Spleen (tissue), 11 donors: ENCODE data around the gene ACP7. TPM values are rescaled to one million over a fixed set of nuclear protein-coding genes. Genes with fewer than 3 reads are reported as not detected.

Source experiments
- DNase-seq: peaks from one replicate; pipeline ENCODE4 v3.0.0-alpha.2; 2020
- H3K27ac ChIP-seq, 8 donors: fragments of 200-600 bp; sonication (generic) in 7 of 8; 1 replicate in 4 of 8; 2 replicates in 4 of 8; pipeline versions ENCODE4 v1.5.0 to v1.8.0; 2016 to 2021; ENCODE audit warnings: inconsistent platforms in 4 of 8, mild to moderate bottlenecking in 4 of 8, moderate library complexity in 1 of 8
- H3K27me3 ChIP-seq, 7 donors: fragments of 200-600 bp; sonication (generic) in 6 of 7; replicated peaks in 1 of 7; 1 replicate in 4 of 7; 2 replicates in 3 of 7; pipeline versions ENCODE4 v1.5.0 to v1.8.0; 2016 to 2021; ENCODE audit warnings: inconsistent platforms in 3 of 7, mild to moderate bottlenecking in 1 of 7
- H3K36me3 ChIP-seq, 6 donors: fragments of 200-600 bp; sonication (generic) in 5 of 6; 1 replicate in 4 of 6; 2 replicates in 2 of 6; pipeline versions ENCODE4 v1.5.0 to v1.8.0; 2016 to 2021; ENCODE audit warnings: inconsistent platforms in 2 of 6
- H3K4me1 ChIP-seq, 6 donors: fragments of 200-600 bp; sonication (generic) in 5 of 6; 1 replicate in 3 of 6; 2 replicates in 3 of 6; pipeline versions ENCODE4 v1.5.0 to v1.8.0; 2016 to 2021; ENCODE audit warnings: inconsistent platforms in 3 of 6
- H3K4me3 ChIP-seq, 8 donors: fragments of 200-600 bp; sonication (generic) in 7 of 8; 1 replicate in 4 of 8; 2 replicates in 4 of 8; pipeline versions ENCODE4 v1.5.0 to v1.8.0; 2016 to 2021; ENCODE audit warnings: inconsistent platforms in 4 of 8, mild to moderate bottlenecking in 4 of 8, moderate library complexity in 2 of 8
- H3K9me3 ChIP-seq, 8 donors: fragments of 200-600 bp; sonication (generic) in 7 of 8; 1 replicate in 4 of 8; 2 replicates in 4 of 8; pipeline versions ENCODE4 v1.5.0 to v1.8.0; 2016 to 2021; ENCODE audit warnings: inconsistent platforms in 4 of 8
- POLR2A ChIP-seq, 3 donors: fragments of 450-650 bp; IDR thresholded peaks; one replicate each; pipeline ENCODE4 v1.5.1; 2017; ENCODE audit warnings: antibody characterized with exemption in 3 of 3, mild to moderate bottlenecking in 1 of 3
- POLR2AphosphoS5 ChIP-seq, 3 donors: sonication (generic); formaldehyde crosslinking; IDR thresholded peaks; one replicate each; pipeline ENCODE4 v1.5.1; 2017; ENCODE audit warnings: antibody characterized with exemption in 3 of 3
- WGBS, 5 donors: extraction: QIAGEN DNeasy Blood & Tissue Kit in 3 of 5; methylation state at CpG; one replicate each; pipeline versions ENCODE4 v1.1.5 to v1.1.7; 2013 to 2018; 5-methylcytosine and 5-hydroxymethylcytosine counted together
- intact Hi-C: fragments of 100-400 bp; cut with DNase I; formaldehyde crosslinking; loops from one replicate; pipeline ENCODE4 v1.15.0; 2023; ENCODE audit warnings: low total_unique reads
- polyA plus RNA-seq, 3 donors: library from polyadenylated mRNA; stranded (reverse); fragments of 200-250 nt; gene quantifications; one replicate each; pipeline ENCODE4 v1.2.1, GENCODE V29; 2013
- total RNA-seq, 7 donors: library from RNA; depleted of rRNA in 3 of 7; stranded (reverse); fragments of >200 nt in 3 of 7; fragmentation: NEBNext Ultra II Directional in 4 of 7; extraction: Animal tissue kit (Norgen Biotek cat#: 25700) in 4 of 7; gene quantifications; one replicate each; pipeline versions ENCODE4 v1.1.0 to v1.2.1, GENCODE V29; 2016 to 2021
- TF ChIP-seq, protein P1 (sequence below), 11 experiments: fragments of 200-600 bp in 7 of 11; fragments of 450-650 bp in 4 of 11; sonication (generic) in 4 of 11; IDR thresholded peaks in 8 of 11; conservative IDR thresholded peaks in 3 of 11; 1 replicate in 7 of 11; 2 replicates in 4 of 11; pipeline versions ENCODE4 v1.4.0 to v1.8.0; 2016 to 2021; ENCODE audit warnings: antibody characterized with exemption in 11 of 11, inconsistent platforms in 4 of 11, mild to moderate bottlenecking in 1 of 11
- donor health status: healthy with polysubstance abuse.
- donor health status: DM: no; HTN: no; CAD: no; lungs with moderate emphysema.
- donor health status: DM: no; HTN: no; CAD: no.
- donor health status: Bipolar disorder and iron deficiency.
- donor health status: healthy.
- donor health status: DM: no; HTN: no; CAD: no.
- donor health status: DM: yes; HTN: yes; CAD: no.

ACP7 gene
- total and polyA plus RNA-seq, 10 donors = not detected

DNA sequence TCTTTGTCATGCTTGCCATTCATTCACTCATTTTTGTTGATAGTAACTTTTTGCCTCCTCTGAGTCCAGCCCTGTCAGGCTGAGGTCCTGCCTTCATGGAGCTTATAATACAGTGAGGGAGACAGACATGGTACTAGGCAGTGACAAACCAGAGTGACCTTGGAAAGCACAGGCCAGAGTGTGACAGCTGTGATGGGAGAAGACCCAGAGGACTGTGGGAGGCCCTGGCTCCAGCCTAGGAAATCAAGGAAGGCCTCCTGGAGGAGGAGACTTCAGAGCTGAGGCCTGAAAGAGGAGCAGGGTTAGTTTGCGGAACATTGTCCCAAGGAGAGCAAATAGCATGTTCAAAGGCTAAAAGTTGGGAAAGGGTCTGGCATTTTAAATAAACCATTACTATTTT, 61.9 kb downstream of the ACP7 start:
- no peak overlapping the region for H3K27ac ChIP-seq
- intact Hi-C loops = no loop called here
- no peaks in the 10 kb centered on the region for H3K9me3 ChIP-seq
- peaks cover 9 to 42% (median 20%) of the 10 kb centered on the region in 6 donors for H3K4me1 ChIP-seq
- DNase-seq = no peak
- H3K27me3 ChIP-seq = no peaks in the 10 kb centered on the region
- 93 to 100% (median 100%) methylated on average over 1 of the region's 1 CpG for WGBS, 5 donors
- H3K36me3 ChIP-seq = peaks cover 0 to 9% (median 0%) of the 10 kb centered on the region in 6 donors
- TF ChIP-seq POLR2A (IDR thresholded peaks at IDR 0.05) (no peak), POLR2AphosphoS5 (IDR thresholded peaks at IDR 0.05) (no peak)
- TF ChIP-seq, protein P1, sequence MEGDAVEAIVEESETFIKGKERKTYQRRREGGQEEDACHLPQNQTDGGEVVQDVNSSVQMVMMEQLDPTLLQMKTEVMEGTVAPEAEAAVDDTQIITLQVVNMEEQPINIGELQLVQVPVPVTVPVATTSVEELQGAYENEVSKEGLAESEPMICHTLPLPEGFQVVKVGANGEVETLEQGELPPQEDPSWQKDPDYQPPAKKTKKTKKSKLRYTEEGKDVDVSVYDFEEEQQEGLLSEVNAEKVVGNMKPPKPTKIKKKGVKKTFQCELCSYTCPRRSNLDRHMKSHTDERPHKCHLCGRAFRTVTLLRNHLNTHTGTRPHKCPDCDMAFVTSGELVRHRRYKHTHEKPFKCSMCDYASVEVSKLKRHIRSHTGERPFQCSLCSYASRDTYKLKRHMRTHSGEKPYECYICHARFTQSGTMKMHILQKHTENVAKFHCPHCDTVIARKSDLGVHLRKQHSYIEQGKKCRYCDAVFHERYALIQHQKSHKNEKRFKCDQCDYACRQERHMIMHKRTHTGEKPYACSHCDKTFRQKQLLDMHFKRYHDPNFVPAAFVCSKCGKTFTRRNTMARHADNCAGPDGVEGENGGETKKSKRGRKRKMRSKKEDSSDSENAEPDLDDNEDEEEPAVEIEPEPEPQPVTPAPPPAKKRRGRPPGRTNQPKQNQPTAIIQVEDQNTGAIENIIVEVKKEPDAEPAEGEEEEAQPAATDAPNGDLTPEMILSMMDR (IDR thresholded peaks at IDR 0.05 in 8 of 11, conservative IDR thresholded peaks at IDR 0.05 in 3 of 11) = no peak
- no peak overlapping the region for H3K4me3 ChIP-seq

DNA sequence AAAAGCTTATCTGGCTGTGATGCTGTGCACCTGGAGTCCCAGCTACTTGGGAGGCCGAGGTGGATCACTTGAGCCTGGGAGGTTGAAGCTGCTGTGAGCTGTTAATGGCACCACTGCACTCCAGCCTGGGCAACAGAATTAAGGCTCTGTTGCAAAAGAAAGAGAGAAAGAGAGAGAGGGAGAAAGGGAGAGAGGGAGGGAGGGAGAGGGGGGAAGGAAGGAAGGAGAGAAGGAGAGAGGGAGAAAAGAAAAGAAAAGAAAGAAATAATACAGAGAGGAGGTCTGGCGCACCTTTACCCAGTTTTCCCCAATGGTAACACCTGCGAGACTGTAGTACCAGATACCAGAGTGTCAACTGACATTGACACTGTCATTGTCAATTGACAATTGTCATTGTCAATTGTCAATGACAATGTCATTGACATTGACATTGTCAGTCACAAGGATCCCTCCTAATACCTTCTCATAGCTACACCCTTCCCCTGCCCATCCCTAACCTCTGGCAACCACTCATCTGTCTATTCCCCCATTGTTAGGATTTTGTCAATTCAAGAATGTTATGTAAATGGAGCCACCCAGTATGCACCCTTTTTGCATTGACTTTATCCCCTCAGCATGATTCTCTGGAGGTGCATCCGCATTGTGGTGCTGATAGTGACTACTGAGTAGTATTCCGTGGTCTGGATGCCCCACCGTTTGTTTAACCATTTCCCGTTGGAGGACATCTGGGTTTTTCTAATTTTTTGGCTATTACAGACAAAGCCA, 62.7 kb downstream of the ACP7 start:
- H3K4me1 ChIP-seq = peaks cover 9 to 49% (median 20%) of the 10 kb centered on the region in 6 donors
- H3K4me3 ChIP-seq = no peak overlapping the region
- intact Hi-C loops = no loop called here
- no peak for TF ChIP-seq POLR2AphosphoS5 (IDR thresholded peaks at IDR 0.05)
- TF ChIP-seq, protein P1 (IDR thresholded peaks at IDR 0.05 in 8 of 11, conservative IDR thresholded peaks at IDR 0.05 in 3 of 11) = no peak
- no peak for TF ChIP-seq POLR2A (IDR thresholded peaks at IDR 0.05)
- DNase-seq = no peak
- H3K36me3 ChIP-seq = peaks cover 0 to 9% (median 0%) of the 10 kb centered on the region in 6 donors
- 83 to 88% (median 84%) methylated on average over 7 of the region's 7 CpGs for WGBS, 5 donors
- H3K27me3 ChIP-seq = no peaks in the 10 kb centered on the region
- no peak overlapping the region for H3K27ac ChIP-seq
- H3K9me3 ChIP-seq = no peaks in the 10 kb centered on the region

DNA sequence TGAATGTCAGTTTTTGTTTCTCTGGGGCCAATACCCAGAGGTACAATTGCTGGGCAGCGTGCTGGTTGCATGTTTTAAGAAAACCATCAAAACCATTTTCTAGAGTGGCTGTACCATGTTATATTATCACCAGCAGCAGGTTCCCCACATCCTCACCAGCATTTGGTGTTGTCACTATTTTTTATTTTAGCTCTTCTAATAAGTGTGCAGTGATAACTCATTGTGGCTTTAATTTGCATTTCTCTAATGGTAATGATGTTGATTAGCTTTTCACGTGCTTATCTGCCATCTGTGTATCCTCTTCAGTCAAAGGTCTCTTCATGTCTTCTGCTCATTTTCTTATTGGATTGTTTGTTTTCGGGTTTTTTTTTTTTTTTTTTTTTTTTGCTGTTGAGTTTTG, 63.3 kb downstream of the ACP7 start:
- no peak for DNase-seq
- Histone ChIP-seq H3K9me3 (no peaks in the 10 kb centered on the region), H3K36me3 (peaks cover 0 to 9% (median 0%) of the 10 kb centered on the region in 6 donors), H3K27me3 (no peaks in the 10 kb centered on the region), H3K4me3 (no peak overlapping the region), H3K4me1 (peaks cover 9 to 46% (median 19%) of the 10 kb centered on the region in 6 donors), H3K27ac (no peak overlapping the region)
- TF ChIP-seq POLR2A (IDR thresholded peaks at IDR 0.05) = no peak
- no peak for TF ChIP-seq POLR2AphosphoS5 (IDR thresholded peaks at IDR 0.05)
- TF ChIP-seq, protein P1 (IDR thresholded peaks at IDR 0.05 in 8 of 11, conservative IDR thresholded peaks at IDR 0.05 in 3 of 11) = no peak
- intact Hi-C loops = no loop called here
- 84 to 93% (median 88%) methylated on average over 3 of the region's 3 CpGs for WGBS, 5 donors

DNA sequence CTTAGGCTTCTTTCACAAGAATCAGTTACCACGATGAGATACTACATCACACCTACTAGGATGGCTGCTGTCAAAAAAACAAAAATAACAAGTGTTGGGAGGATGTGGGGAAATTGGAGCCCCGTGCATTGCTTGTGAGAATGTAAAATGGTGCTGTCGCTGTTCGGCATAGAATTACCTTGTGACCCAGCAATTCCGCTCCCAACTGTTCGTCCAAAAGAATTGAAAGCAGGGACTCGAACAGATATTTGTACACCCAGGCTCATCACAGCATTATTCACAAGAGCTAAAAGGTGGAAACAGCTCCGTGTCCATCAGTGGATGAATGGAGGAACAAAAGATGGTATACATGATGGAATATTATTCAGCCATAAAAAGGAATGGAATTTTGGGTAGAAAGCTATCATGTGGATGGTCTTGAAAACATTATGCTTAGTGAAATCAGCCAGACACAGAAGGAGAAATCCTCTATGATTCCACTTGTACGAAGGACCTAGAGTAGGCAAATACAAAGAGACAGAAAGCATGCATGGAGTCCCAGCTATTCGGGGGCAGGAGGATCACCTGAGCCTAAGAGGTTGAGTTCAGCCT, 64.9 kb downstream of the ACP7 start:
- Histone ChIP-seq H3K4me1 (peaks cover 9 to 35% (median 19%) of the 10 kb centered on the region in 6 donors), H3K9me3 (no peaks in the 10 kb centered on the region), H3K36me3 (peaks cover 0 to 9% (median 0%) of the 10 kb centered on the region in 6 donors), H3K27me3 (no peaks in the 10 kb centered on the region), H3K4me3 (no peak overlapping the region), H3K27ac (no peak overlapping the region)
- 89 to 94% (median 93%) methylated on average over 10 of the region's 10 CpGs for WGBS, 5 donors
- TF ChIP-seq, protein P1 (IDR thresholded peaks at IDR 0.05 in 8 of 11, conservative IDR thresholded peaks at IDR 0.05 in 3 of 11) = no peak
- TF ChIP-seq POLR2A (IDR thresholded peaks at IDR 0.05) (no peak), POLR2AphosphoS5 (IDR thresholded peaks at IDR 0.05) (no peak)
- intact Hi-C loops = no loop called here
- no peak for DNase-seq
